SK-N-SH (cell line): ENCODE measurements around the gene MAPK6. TPM values are rescaled to one million over a fixed set of nuclear protein-coding genes. Genes with fewer than 3 reads are reported as not detected.

Source experiments
- CTCF ChIA-PET: fragments of 300-600, 350-600 bp; formaldehyde crosslinking; extraction: SDS; loops from one replicate; lab custom pipeline; 2021; lab: Yijun Ruan, JAX
- POLR2A ChIA-PET: fragments of 350-600 bp; sonication (Branson Sonifier 250); formaldehyde crosslinking; extraction: SDS; loops from one replicate; lab custom pipeline; 2020; ENCODE audit warnings: antibody characterized with exemption, inconsistent platforms; lab: Yijun Ruan, JAX
- DNase-seq: peaks from one replicate; pipeline ENCODE4 v3.0.0; 2012
- H2AFZ ChIP-seq: fragments of 200-600 bp; sonication (generic); 2 replicates; pipeline ENCODE4 v1.8.1; 2016; ENCODE audit warnings: antibody characterized with exemption, mild to moderate bottlenecking, low read depth
- H3F3A ChIP-seq: fragments of 200-600 bp; sonication (generic); replicated peaks from 2 replicates; pipeline ENCODE3; 2016; ENCODE audit warnings: antibody characterized with exemption, mild to moderate bottlenecking; ENCODE audit not compliant: insufficient read depth
- H3K27ac ChIP-seq, 2 experiments: fragments of 200-500 bp in 1 of 2; fragments of 200-600 bp in 1 of 2; sonication (Bioruptor generic) in 1 of 2; sonication (generic), shearing (Covaris generic) in 1 of 2; 2 replicates each; pipeline versions ENCODE4 v1.5.1 to v1.6.1; 2014 to 2016; ENCODE audit warnings: low read depth in 2 of 2, inconsistent platforms in 1 of 2, low read length in 1 of 2, mild to moderate bottlenecking in 1 of 2, mixed read lengths in 1 of 2
- H3K27me3 ChIP-seq: fragments of 200-600 bp; sonication (generic), shearing (Covaris generic); 2 replicates; pipeline ENCODE4 v1.6.1; 2016; ENCODE audit warnings: mixed run types; ENCODE audit not compliant: insufficient read depth
- H3K36me3 ChIP-seq, 2 experiments: fragments of 200-500 bp in 1 of 2; fragments of 200-600 bp in 1 of 2; sonication (Bioruptor generic) in 1 of 2; sonication (generic) in 1 of 2; replicated peaks in 1 of 2; 2 replicates each; pipeline versions ENCODE3 to v1.5.1; 2014 to 2016; ENCODE audit warnings: low read length in 1 of 2, mild to moderate bottlenecking in 1 of 2; ENCODE audit not compliant: insufficient read depth in 2 of 2, control insufficient read depth in 1 of 2
- H3K4me1 ChIP-seq, 2 experiments: fragments of 200-500 bp in 1 of 2; fragments of 200-600 bp in 1 of 2; sonication (Bioruptor generic) in 1 of 2; sonication (generic), shearing (Covaris generic) in 1 of 2; 2 replicates each; pipeline versions ENCODE4 v1.5.1 to v1.6.1; 2014 to 2016; ENCODE audit warnings: low read depth in 1 of 2, low read length in 1 of 2, mixed run types in 1 of 2; ENCODE audit not compliant: insufficient read depth in 2 of 2, control insufficient read depth in 1 of 2
- H3K4me2 ChIP-seq: fragments of 200-600 bp; sonication (generic), shearing (Covaris generic); 2 replicates; pipeline ENCODE4 v1.6.1; 2017; ENCODE audit warnings: mixed run types
- H3K4me3 ChIP-seq, 2 experiments: fragments of 200-500 bp in 1 of 2; fragments of 200-600 bp in 1 of 2; sonication (Bioruptor generic) in 1 of 2; sonication (generic), shearing (Covaris generic) in 1 of 2; 2 replicates each; pipeline versions ENCODE4 v1.5.1 to v1.8.1; 2014 to 2016; ENCODE audit warnings: low read depth in 2 of 2, inconsistent platforms in 1 of 2, low read length in 1 of 2, mild to moderate bottlenecking in 1 of 2, mixed read lengths in 1 of 2, moderate library complexity in 1 of 2
- H3K79me2 ChIP-seq: fragments of 200-600 bp; sonication (generic); 2 replicates; pipeline ENCODE4 v1.8.1; 2017; ENCODE audit warnings: mild to moderate bottlenecking; ENCODE audit not compliant: insufficient read depth
- H3K9ac ChIP-seq: fragments of 200-600 bp; sonication (generic); 2 replicates; pipeline ENCODE4 v1.6.1; 2017; ENCODE audit warnings: mixed run types
- H3K9me2 ChIP-seq: fragments of 200-600 bp; sonication (generic); 2 replicates; pipeline ENCODE4 v1.6.1; 2017; ENCODE audit warnings: mixed run types
- H3K9me3 ChIP-seq: fragments of 200-600 bp; sonication (generic); 2 replicates; pipeline ENCODE4 v1.6.1; 2017; ENCODE audit warnings: mixed run types, mild to moderate bottlenecking, moderate library complexity
- H4K20me1 ChIP-seq: fragments of 200-600 bp; sonication (generic); 2 replicates; pipeline ENCODE4 v1.6.1; 2017; ENCODE audit warnings: mild to moderate bottlenecking, mixed run types; ENCODE audit not compliant: insufficient read depth
- CHD2 ChIP-seq: fragments of 150-350 bp; IDR thresholded peaks from 2 replicates; pipeline ENCODE4 v1.6.1; 2018; ENCODE audit warnings: low read length; ENCODE audit not compliant: partially characterized antibody
- EP300 ChIP-seq, 2 experiments: IDR thresholded peaks; 2 replicates each; pipeline versions ENCODE4 v1.4.0 to v1.6.1; 2012; ENCODE audit warnings: borderline replicate concordance in 1 of 2, low read depth in 1 of 2, low read length in 1 of 2
- EZH2phosphoT487 ChIP-seq: fragments of 200-600 bp; sonication (generic); IDR thresholded peaks from 2 replicates; pipeline ENCODE4 v1.6.1; 2017; ENCODE audit warnings: low read depth, mixed run types, mild to moderate bottlenecking, antibody characterized with exemption, moderate library complexity, borderline replicate concordance
- FOSL2 ChIP-seq: IDR thresholded peaks from 2 replicates; pipeline ENCODE4 v1.4.0; 2012; ENCODE audit warnings: low read depth, mild to moderate bottlenecking, moderate library complexity, borderline replicate concordance
- FOXJ3 ChIP-seq: sonication (generic); formaldehyde crosslinking; IDR thresholded peaks from 2 replicates; pipeline ENCODE4 v1.5.1; 2020; ENCODE audit warnings: mild to moderate bottlenecking, missing genetic modification reagents
- FOXM1 ChIP-seq: IDR thresholded peaks from 2 replicates; pipeline ENCODE4 v1.4.0; 2012; ENCODE audit warnings: low read depth, mild to moderate bottlenecking
- GABPA ChIP-seq: IDR thresholded peaks from 2 replicates; pipeline ENCODE4 v1.4.0; 2012; ENCODE audit warnings: low read depth, mild to moderate bottlenecking
- JUND ChIP-seq: IDR thresholded peaks from 2 replicates; pipeline ENCODE4 v1.4.0; 2012
- MEF2A ChIP-seq: IDR thresholded peaks from 2 replicates; pipeline ENCODE4 v1.4.0; 2012; ENCODE audit warnings: low read depth, borderline replicate concordance
- RFX5 ChIP-seq: IDR thresholded peaks from 2 replicates; pipeline ENCODE4 v1.6.1; 2012; ENCODE audit warnings: mild to moderate bottlenecking, improper control_type of control experiment, low read length
- WGBS: methylation state at CpG from one replicate; pipeline ENCODE4 v1.1.6; 2017; ENCODE audit warnings: low lambda C conversion rate; 5-methylcytosine and 5-hydroxymethylcytosine counted together
- polyA plus RNA-seq, 3 experiments: library from polyadenylated mRNA; depleted of rRNA; stranded (reverse); fragments of >200 nt; gene quantifications; 2 replicates each; pipeline ENCODE4 v1.2.3, GENCODE V29; 2012
- TF ChIP-seq, protein P1 (sequence below): IDR thresholded peaks from 2 replicates; pipeline ENCODE4; 2012
- TF ChIP-seq, protein P2 (sequence below): fragments of 150-350 bp; IDR thresholded peaks from 2 replicates; pipeline ENCODE4 v1.6.1; 2016; ENCODE audit warnings: mild to moderate bottlenecking, low read depth, low read length
- TF ChIP-seq, protein P3 (sequence below): IDR thresholded peaks from 2 replicates; pipeline ENCODE4 v1.4.0; 2012; ENCODE audit warnings: low read depth, borderline replicate concordance
- TF ChIP-seq, protein P4 (sequence below): fragments of 200-600 bp; sonication (generic); IDR thresholded peaks from 2 replicates; pipeline ENCODE4 v1.6.1; 2017; ENCODE audit warnings: antibody characterized with exemption, mild to moderate bottlenecking, moderate library complexity

MAPK6 gene
- polyA plus RNA-seq, 1 of the 3 experiments (the other 2 are of a cell fraction) = 16.9 TPM

DNA sequence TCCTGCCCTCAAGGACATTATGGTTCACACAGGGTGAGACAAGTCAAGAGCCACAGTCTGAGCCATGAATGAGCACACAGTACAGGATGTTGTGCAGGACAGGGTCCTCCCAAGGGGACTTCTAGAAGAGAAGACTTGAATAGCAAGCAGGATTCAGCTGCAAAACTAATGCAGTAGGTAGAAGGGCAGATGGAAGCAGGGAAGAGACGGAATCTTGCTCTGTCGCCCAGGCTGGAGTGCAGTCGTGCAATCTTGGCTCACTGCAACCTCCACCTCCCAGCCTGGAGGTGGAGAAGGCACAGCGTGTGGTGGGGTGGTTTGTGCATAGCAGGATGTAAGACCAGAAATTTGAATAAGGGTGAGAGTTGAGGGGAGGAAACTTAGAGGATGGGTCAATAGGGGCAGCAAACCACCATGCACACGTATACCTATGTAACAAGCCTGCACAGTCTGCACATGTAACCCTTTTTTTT, 85.5 kb downstream of the MAPK6 start:
- Histone ChIP-seq H3K4me2 (no peak overlapping the region), H3K4me3 (no peak overlapping the region), H3K9me3 (no peaks in the 10 kb centered on the region), H3K27me3 (no peaks in the 10 kb centered on the region)
- DNase-seq = no peak
- TF ChIP-seq EP300 (IDR thresholded peaks at IDR 0.05; ENCODE audit: borderline replicate concordance in 1 of 2, low read depth in 1 of 2, low read length in 1 of 2) = no peak
- no peak for TF ChIP-seq FOXJ3 (CRISPR knock-in tag)
- TF ChIP-seq, protein P1, sequence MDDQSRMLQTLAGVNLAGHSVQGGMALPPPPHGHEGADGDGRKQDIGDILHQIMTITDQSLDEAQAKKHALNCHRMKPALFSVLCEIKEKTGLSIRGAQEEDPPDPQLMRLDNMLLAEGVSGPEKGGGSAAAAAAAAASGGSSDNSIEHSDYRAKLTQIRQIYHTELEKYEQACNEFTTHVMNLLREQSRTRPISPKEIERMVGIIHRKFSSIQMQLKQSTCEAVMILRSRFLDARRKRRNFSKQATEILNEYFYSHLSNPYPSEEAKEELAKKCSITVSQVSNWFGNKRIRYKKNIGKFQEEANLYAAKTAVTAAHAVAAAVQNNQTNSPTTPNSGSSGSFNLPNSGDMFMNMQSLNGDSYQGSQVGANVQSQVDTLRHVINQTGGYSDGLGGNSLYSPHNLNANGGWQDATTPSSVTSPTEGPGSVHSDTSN = no peak
- TF ChIP-seq, protein P2, sequence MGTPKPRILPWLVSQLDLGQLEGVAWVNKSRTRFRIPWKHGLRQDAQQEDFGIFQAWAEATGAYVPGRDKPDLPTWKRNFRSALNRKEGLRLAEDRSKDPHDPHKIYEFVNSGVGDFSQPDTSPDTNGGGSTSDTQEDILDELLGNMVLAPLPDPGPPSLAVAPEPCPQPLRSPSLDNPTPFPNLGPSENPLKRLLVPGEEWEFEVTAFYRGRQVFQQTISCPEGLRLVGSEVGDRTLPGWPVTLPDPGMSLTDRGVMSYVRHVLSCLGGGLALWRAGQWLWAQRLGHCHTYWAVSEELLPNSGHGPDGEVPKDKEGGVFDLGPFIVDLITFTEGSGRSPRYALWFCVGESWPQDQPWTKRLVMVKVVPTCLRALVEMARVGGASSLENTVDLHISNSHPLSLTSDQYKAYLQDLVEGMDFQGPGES = no peak
- no peak for TF ChIP-seq JUND
- TF ChIP-seq FOSL2 = no peak
- TF ChIP-seq RFX5 = no peak
- TF ChIP-seq EZH2phosphoT487 = no peak
- no peak for TF ChIP-seq MEF2A
- no peak for TF ChIP-seq CHD2
- no peak for TF ChIP-seq FOXM1
- TF ChIP-seq, protein P3, sequence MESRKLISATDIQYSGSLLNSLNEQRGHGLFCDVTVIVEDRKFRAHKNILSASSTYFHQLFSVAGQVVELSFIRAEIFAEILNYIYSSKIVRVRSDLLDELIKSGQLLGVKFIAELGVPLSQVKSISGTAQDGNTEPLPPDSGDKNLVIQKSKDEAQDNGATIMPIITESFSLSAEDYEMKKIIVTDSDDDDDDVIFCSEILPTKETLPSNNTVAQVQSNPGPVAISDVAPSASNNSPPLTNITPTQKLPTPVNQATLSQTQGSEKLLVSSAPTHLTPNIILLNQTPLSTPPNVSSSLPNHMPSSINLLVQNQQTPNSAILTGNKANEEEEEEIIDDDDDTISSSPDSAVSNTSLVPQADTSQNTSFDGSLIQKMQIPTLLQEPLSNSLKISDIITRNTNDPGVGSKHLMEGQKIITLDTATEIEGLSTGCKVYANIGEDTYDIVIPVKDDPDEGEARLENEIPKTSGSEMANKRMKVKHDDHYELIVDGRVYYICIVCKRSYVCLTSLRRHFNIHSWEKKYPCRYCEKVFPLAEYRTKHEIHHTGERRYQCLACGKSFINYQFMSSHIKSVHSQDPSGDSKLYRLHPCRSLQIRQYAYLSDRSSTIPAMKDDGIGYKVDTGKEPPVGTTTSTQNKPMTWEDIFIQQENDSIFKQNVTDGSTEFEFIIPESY = no peak
- TF ChIP-seq, protein P4, sequence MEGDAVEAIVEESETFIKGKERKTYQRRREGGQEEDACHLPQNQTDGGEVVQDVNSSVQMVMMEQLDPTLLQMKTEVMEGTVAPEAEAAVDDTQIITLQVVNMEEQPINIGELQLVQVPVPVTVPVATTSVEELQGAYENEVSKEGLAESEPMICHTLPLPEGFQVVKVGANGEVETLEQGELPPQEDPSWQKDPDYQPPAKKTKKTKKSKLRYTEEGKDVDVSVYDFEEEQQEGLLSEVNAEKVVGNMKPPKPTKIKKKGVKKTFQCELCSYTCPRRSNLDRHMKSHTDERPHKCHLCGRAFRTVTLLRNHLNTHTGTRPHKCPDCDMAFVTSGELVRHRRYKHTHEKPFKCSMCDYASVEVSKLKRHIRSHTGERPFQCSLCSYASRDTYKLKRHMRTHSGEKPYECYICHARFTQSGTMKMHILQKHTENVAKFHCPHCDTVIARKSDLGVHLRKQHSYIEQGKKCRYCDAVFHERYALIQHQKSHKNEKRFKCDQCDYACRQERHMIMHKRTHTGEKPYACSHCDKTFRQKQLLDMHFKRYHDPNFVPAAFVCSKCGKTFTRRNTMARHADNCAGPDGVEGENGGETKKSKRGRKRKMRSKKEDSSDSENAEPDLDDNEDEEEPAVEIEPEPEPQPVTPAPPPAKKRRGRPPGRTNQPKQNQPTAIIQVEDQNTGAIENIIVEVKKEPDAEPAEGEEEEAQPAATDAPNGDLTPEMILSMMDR = no peak
- no peak for TF ChIP-seq GABPA
- TF ChIP-seq, all 33 proteins: peak for 0
- no peaks in the 10 kb centered on the region for H4K20me1 ChIP-seq
- WGBS = 97% methylated on average over 5 of the region's 5 CpGs
- no peak overlapping the region for H2AFZ ChIP-seq
- H3K27ac ChIP-seq = no peak overlapping the region
- H3K4me1 ChIP-seq = peaks cover 0 to 18% of the 10 kb centered on the region in 2 experiments; a peak in 3 of 4 replicates
- H3K36me3 ChIP-seq = no peaks in the 10 kb centered on the region
- no peak overlapping the region for H3K9ac ChIP-seq
- ChIA-PET CTCF (interaction anchor here (0.6 kb wide), 1 partner anchor 104 kb away, joined by 3 read pairs; no protein-coding TSS in a partner anchor), POLR2A (no interaction called here)
- no peaks in the 10 kb centered on the region for H3K79me2 ChIP-seq
- H3F3A ChIP-seq = peaks cover 18% of the 10 kb centered on the region
- no peaks in the 10 kb centered on the region for H3K9me2 ChIP-seq
